IPS DF 6.9 (cell line): Measurements from ENCODE around the gene TIMM17B.

Experiments
- DNase-seq: peaks from one replicate; pipeline ENCODE4 v3.0.0-alpha.2; 2013; ENCODE audit warnings: low read depth, low spot score
- H3K27ac ChIP-seq: one replicate; pipeline ENCODE4 v1.5.1; 2013; ENCODE audit warnings: low read length, control low read depth
- H3K27me3 ChIP-seq: 2 replicates; pipeline ENCODE4 v1.6.1; 2013; ENCODE audit warnings: mild to moderate bottlenecking, low read length; ENCODE audit not compliant: control insufficient read depth, insufficient read depth
- H3K36me3 ChIP-seq: 2 replicates; pipeline ENCODE4 v1.6.1; 2013; ENCODE audit warnings: low read length; ENCODE audit not compliant: control insufficient read depth, insufficient read depth
- H3K4me1 ChIP-seq: 2 replicates; pipeline ENCODE4 v1.6.1; 2013; ENCODE audit warnings: low read length; ENCODE audit not compliant: control insufficient read depth, insufficient read depth
- H3K4me3 ChIP-seq: 2 replicates; pipeline ENCODE4 v1.5.1; 2013; ENCODE audit warnings: mild to moderate bottlenecking, low read length
- H3K9me3 ChIP-seq: 2 replicates; pipeline ENCODE4 v1.6.1; 2013; ENCODE audit warnings: low read length, inconsistent platforms; ENCODE audit not compliant: control insufficient read depth, insufficient read depth
- WGBS: extraction: QIAGEN DNeasy Blood & Tissue Kit; methylation state at CpG from one replicate; pipeline ENCODE4 v1.1.7; 2013; ENCODE audit warnings: mixed read lengths, missing lambda C conversion rate; ENCODE audit not compliant: insufficient read length, insufficient coverage; 5-methylcytosine and 5-hydroxymethylcytosine counted together

TIMM17B gene

DNA sequence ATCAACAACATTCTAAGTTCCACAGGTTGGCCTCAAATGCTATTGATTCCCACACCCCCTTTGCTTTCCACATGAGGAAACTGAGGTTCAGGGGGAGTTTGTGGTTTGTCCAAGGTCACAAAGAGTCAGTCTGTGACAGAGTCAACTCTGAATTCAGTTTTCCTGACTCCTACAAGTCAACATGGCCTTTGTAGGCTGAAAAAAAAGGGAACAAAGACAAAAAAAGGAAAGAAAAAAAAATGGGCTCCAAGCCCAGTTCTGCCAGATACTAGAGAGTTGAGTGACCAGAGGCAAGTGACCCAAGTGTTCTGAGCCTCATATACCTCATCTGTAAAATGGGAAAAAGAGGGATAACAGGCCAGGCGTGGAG lies 37.7 kb upstream of the TIMM17B start:
- no peak overlapping the region for H3K4me3 ChIP-seq
- no peak overlapping the region for H3K27ac ChIP-seq
- H3K27me3 ChIP-seq = no peaks in the 10 kb centered on the region
- H3K9me3 ChIP-seq = no peaks in the 10 kb centered on the region
- no CpG with 5 or more reads among the region's 1 CpG for WGBS
- H3K4me1 ChIP-seq = peaks cover 4% of the 10 kb centered on the region; the same call in 1 of the 2 replicates
- H3K36me3 ChIP-seq = peaks cover 5% of the 10 kb centered on the region; the same call in 1 of the 2 replicates
- no peak for DNase-seq

DNA sequence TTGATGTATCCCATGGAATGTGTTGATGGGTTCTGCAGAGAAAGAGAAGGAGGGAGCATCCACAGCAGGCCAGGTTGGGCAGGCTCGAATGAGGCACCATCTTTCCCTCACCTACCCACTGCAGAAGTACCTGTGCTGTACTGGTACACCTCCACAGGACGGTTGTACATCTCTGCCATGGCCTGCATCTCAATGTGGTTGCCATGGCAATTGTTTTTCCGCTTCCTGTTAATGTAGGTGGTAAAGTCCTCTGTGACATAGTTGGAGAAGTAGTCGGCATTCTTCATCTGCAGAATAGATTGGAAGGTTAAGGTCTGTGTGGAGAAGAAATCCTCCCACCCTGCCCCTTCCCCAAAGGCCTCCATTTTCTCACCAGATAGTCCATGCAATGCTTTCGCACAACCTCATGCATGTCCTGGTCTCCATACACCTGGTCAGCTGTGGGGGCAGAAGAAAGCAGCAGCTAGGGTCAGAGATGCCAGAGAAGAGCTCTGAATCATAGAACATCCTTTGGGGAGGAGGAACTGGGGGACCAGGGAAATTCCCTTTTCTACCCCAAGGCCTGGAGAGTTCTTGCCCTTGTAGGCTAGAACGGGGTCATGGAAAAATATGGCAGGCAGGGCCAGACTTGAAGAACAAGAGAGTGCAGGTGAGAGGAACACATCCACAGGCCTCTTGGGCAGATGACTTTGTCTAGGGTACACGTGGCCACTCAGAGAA lies 37.2 kb upstream of the TIMM17B start:
- H3K27ac ChIP-seq = no peak overlapping the region
- WGBS = no CpG with 5 or more reads among the region's 7 CpGs
- no peaks in the 10 kb centered on the region for H3K9me3 ChIP-seq
- no peak overlapping the region for H3K4me3 ChIP-seq
- H3K36me3 ChIP-seq = peaks cover 5% of the 10 kb centered on the region; the same call in 1 of the 2 replicates
- H3K27me3 ChIP-seq = no peaks in the 10 kb centered on the region
- H3K4me1 ChIP-seq = peaks cover 4% of the 10 kb centered on the region; the same call in 1 of the 2 replicates
- no peak for DNase-seq

DNA sequence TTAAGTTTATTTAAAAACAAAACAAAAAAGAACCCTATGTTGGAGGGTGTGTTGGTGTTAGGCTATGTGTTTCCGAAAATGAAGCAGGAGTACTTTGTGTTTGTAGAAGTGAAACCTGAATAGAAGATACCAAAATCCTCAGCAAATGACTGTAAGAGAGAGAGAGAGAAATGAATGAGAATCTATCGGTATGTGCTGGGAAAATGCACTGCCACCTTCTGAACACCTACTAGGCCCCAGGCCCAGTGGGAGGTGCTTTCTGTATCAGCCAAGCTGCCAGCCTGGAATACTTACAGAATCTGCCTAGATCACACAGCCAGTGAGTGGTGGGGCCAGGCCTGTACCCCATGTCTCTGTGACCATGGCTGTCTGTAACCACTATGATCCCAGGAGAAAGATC lies 36.2 kb upstream of the TIMM17B start:
- H3K4me3 ChIP-seq = no peak overlapping the region
- no peaks in the 10 kb centered on the region for H3K9me3 ChIP-seq
- DNase-seq = no peak
- H3K36me3 ChIP-seq = peaks cover 5% of the 10 kb centered on the region; the same call in 1 of the 2 replicates
- H3K27me3 ChIP-seq = no peaks in the 10 kb centered on the region
- no peak overlapping the region for H3K27ac ChIP-seq
- peaks cover 4% of the 10 kb centered on the region; the same call in 1 of the 2 replicates for H3K4me1 ChIP-seq
- WGBS = no CpG with 5 or more reads among the region's 2 CpGs

DNA sequence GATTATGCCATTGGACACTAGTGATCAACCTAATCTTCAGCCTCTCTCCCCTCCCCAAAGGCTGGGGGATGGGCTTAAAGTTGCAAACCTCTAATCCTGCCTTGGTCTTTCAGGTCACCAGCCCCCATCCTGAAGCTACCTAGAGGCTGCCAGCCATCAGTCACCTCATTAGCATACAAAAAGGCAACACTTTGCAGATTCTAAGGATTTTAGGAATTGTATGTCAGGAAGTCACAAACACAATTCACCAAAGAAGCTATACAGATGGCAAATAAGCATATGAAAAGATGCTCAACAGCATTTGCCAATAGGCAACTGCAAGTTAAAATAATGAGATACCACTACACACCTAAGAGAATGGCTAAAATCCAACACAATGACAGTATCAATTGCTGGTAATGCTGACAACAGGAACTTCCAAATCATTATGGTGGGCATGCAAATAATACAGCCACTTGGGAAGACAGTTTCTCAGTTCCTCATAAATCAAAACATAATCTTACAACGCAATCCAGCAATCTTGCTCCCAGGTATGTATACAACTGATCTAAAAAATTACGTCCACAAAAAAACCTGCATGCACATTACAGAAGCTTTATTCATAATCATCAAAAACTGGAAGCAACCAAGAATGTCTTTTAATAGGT lies 30.3 kb upstream of the TIMM17B start:
- Histone ChIP-seq H3K36me3 (peaks cover 5% of the 10 kb centered on the region; the same call in 1 of the 2 replicates), H3K9me3 (no peaks in the 10 kb centered on the region), H3K27ac (peak overlapping the region; percentile 83), H3K4me3 (no peak overlapping the region), H3K4me1 (peaks cover 2% of the 10 kb centered on the region; the same call in 1 of the 2 replicates), H3K27me3 (no peaks in the 10 kb centered on the region)
- WGBS = no CpG with 5 or more reads among the region's 2 CpGs
- no peak for DNase-seq

DNA sequence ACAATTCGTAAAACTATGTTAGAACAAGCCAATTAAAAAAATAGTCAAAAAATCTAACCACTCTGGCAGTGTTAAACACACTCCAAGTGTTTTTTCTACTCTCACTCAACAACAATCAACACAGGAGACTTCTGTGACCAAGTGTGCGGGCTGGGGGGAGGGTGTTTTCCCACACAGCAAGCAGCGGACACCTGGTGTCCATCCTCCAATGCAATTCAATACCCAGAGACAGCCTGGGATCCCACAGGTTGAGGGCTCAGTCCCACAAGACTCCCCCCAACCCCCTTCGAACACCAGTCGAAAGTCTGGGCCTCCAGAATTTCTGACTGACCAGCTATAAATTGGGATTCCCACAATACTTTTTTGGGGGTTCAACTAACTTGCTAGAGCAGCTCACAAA lies 29.6 kb upstream of the TIMM17B start:
- no peak for DNase-seq
- no peaks in the 10 kb centered on the region for H3K27me3 ChIP-seq
- peaks cover 2% of the 10 kb centered on the region; the same call in 1 of the 2 replicates for H3K4me1 ChIP-seq
- H3K27ac ChIP-seq = no peak overlapping the region
- no peak overlapping the region for H3K4me3 ChIP-seq
- WGBS = no CpG with 5 or more reads among the region's 5 CpGs
- H3K36me3 ChIP-seq = peaks cover 5% of the 10 kb centered on the region; the same call in 1 of the 2 replicates
- no peaks in the 10 kb centered on the region for H3K9me3 ChIP-seq

DNA sequence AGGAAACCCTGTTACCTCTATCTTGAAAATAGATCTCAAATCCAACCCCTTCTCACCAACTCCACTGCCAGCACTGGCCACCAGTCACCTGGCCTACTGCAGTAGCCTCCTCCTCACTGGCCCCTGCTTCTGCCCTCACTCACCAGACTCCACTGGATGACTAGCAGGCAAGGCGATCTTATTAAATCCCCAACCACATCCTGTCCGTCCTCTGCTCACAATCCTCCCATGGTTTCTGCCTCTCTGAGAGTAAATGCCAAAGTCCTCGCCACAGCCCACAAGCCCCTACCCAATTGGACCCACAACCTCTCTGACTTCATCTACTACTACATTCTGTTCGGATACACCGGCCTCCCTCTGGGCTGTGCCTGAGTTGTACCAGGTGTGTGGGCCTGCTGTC lies 26.7 kb upstream of the TIMM17B start:
- WGBS = no CpG with 5 or more reads among the region's 5 CpGs
- DNase-seq = no peak
- Histone ChIP-seq H3K27ac (no peak overlapping the region), H3K36me3 (peaks cover 5% of the 10 kb centered on the region; the same call in 1 of the 2 replicates), H3K4me1 (peaks cover 6% of the 10 kb centered on the region; the same call in 1 of the 2 replicates), H3K4me3 (no peak overlapping the region), H3K27me3 (no peaks in the 10 kb centered on the region), H3K9me3 (no peaks in the 10 kb centered on the region)

DNA sequence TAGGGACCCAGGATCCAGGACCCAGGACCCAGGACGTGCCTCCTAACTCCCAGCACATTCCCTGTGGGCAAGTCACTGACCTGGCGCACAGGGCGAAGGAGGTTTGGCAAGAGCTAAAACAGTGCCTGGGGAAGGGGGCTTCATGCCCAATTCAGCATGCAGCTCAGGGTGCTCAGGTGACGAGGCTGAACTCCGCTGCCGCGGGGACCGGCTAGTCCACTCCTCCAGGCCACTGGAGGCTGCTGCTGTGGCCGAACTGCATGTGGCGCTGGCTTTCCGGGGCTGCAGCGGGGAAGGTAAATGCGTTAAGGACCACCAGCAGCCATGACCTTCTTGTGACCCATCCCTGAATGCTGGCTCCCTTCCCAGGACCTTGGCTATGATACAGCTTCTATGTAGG lies 26.2 kb upstream of the TIMM17B start:
- Histone ChIP-seq H3K36me3 (peaks cover 5% of the 10 kb centered on the region; the same call in 1 of the 2 replicates), H3K4me3 (no peak overlapping the region), H3K4me1 (peaks cover 6% of the 10 kb centered on the region; the same call in 1 of the 2 replicates), H3K27me3 (no peaks in the 10 kb centered on the region), H3K9me3 (no peaks in the 10 kb centered on the region), H3K27ac (no peak overlapping the region)
- no peak for DNase-seq
- no CpG with 5 or more reads among the region's 13 CpGs for WGBS

DNA sequence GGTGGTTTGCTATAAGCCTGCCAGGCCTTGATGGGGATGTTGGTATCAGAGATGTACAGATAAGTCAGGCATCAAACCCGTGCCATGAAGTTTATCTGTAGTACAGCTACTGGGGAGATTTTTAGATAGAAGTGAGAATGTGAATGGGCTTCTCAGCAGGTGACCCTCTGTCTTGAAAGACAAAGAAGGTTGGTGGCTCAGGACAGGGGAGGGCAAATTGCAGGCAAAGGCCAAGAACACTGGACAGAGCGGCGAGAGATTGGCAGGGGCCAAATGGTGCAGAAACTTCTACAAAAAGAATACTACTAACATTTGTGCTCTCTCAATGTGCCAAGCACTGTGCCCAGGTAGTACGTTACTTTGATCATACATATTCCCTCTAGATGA lies 23.1 kb upstream of the TIMM17B start:
- Histone ChIP-seq H3K36me3 (peaks cover 5% of the 10 kb centered on the region; the same call in 1 of the 2 replicates), H3K27me3 (no peaks in the 10 kb centered on the region), H3K9me3 (no peaks in the 10 kb centered on the region), H3K4me1 (peaks cover 4% of the 10 kb centered on the region; the same call in 1 of the 2 replicates), H3K27ac (no peak overlapping the region), H3K4me3 (no peak overlapping the region)
- no peak for DNase-seq
- WGBS = no CpG with 5 or more reads among the region's 4 CpGs

DNA sequence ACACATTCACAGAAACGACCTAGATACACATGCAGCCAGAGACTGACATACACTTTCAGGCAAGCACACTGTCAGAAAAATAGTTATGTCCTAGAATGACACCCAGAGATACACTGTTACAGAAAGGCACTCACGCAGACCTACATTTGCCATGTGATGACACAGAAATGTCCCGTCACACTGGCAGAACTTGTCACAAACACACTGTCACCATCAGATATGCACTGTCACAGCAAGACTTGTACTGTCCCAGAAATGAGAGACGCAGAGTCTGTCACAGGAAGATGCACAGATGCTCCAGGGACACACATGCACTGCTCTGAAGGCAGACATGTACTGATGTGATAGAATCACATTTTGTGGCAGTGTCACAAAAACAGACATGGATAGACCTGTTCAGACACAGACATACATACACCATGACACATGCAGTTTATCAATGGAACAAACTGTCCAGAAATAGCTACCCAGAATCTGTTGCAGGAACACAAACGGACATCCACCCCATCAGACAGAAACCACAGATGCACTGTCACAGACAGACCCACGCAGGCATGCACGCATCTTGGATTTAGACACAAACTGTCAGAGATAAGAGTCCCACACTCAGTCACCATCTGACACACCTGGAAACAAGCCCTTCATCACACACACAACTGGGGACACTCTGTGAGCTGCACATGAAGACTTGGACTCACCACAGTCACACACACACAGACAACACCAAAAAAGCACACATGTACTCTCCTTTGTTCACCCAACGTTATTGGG lies 22.6 kb upstream of the TIMM17B start:
- Histone ChIP-seq H3K4me3 (peak overlapping the region; percentile 61; the same call in 1 of the 2 replicates), H3K27ac (no peak overlapping the region), H3K36me3 (peaks cover 11% of the 10 kb centered on the region), H3K4me1 (peaks cover 4% of the 10 kb centered on the region; the same call in 1 of the 2 replicates), H3K27me3 (no peaks in the 10 kb centered on the region), H3K9me3 (no peaks in the 10 kb centered on the region)
- WGBS = no CpG with 5 or more reads among the region's 8 CpGs
- DNase-seq = no peak

DNA sequence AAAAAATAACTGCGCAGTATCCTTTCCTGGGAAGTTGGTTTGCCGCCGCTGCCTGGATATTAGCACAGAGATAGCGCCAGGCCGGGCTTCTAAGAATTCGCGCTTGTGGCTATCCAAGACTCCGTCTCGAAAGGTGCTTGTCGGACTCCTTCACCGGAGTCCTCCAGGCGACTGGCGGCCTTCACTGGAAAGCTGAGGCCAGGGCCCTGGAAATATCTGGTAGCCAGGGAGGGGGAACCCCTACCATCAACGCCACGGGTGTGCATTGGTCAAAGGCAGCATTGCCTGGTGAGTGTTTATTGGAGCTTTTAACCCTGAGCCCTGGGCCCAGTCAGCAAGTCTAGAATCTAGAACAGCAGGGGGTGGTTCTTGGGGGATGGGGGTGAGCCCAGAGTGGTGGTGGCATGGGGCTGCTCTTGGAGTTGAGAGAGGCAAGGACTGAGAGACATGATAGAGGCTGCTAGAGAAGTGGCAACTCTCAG lies 21.8 kb upstream of the TIMM17B start:
- no peak for DNase-seq
- WGBS = no CpG with 5 or more reads among the region's 15 CpGs
- peak overlapping the region; percentile 61; the same call in 1 of the 2 replicates for H3K4me3 ChIP-seq
- H3K27me3 ChIP-seq = no peaks in the 10 kb centered on the region
- H3K4me1 ChIP-seq = peaks cover 4% of the 10 kb centered on the region; the same call in 1 of the 2 replicates
- H3K36me3 ChIP-seq = peaks cover 12% of the 10 kb centered on the region
- H3K27ac ChIP-seq = no peak overlapping the region
- no peaks in the 10 kb centered on the region for H3K9me3 ChIP-seq
